Liver (tissue), 3 donors: ENCODE data around the gene CCNB2.

ENCODE experiments used
- FOXA1 ChIP-seq: IDR thresholded peaks from 2 replicates; pipeline ENCODE4 v1.6.1; 2016; ENCODE audit warnings: antibody characterized with exemption
- GABPA ChIP-seq, 2 donors: IDR thresholded peaks in 1 of 2; conservative IDR thresholded peaks in 1 of 2; 2 replicates each; pipeline ENCODE4 v1.6.1; 2016; ENCODE audit warnings: antibody characterized with exemption in 2 of 2, mild to moderate bottlenecking in 1 of 2, moderate library complexity in 1 of 2
- JUND ChIP-seq, 2 donors: IDR thresholded peaks; 2 replicates each; pipeline ENCODE4 v1.6.1; 2016; ENCODE audit warnings: antibody characterized with exemption in 2 of 2
- NR2F2 ChIP-seq: IDR thresholded peaks from 2 replicates; pipeline ENCODE4 v1.6.1; 2016; ENCODE audit warnings: antibody characterized with exemption
- RAD21 ChIP-seq, 2 donors: IDR thresholded peaks; 2 replicates each; pipeline ENCODE4 v1.6.1; 2016; ENCODE audit warnings: antibody characterized with exemption in 2 of 2, mild to moderate bottlenecking in 2 of 2
- RXRA ChIP-seq, 2 donors: IDR thresholded peaks; 2 replicates each; pipeline ENCODE4 v1.6.1; 2017 to 2018; ENCODE audit warnings: antibody characterized with exemption in 2 of 2, mild to moderate bottlenecking in 1 of 2
- SP1 ChIP-seq: IDR thresholded peaks from 2 replicates; pipeline ENCODE4 v1.6.1; 2018; ENCODE audit warnings: antibody characterized with exemption, mild to moderate bottlenecking
- TAF1 ChIP-seq: conservative IDR thresholded peaks from 2 replicates; pipeline ENCODE4 v1.6.1; 2016; ENCODE audit warnings: antibody characterized with exemption, mild to moderate bottlenecking
- YY1 ChIP-seq: IDR thresholded peaks from 2 replicates; pipeline ENCODE4 v1.6.1; 2016; ENCODE audit warnings: antibody characterized with exemption, mild to moderate bottlenecking
- TF ChIP-seq, protein P1 (sequence below): IDR thresholded peaks from 2 replicates; pipeline ENCODE4 v1.6.1; 2016; ENCODE audit warnings: antibody characterized with exemption
- TF ChIP-seq, protein P2 (sequence below): fragments of 150-350 bp; IDR thresholded peaks from 2 replicates; pipeline ENCODE4 v1.5.1; 2017; ENCODE audit warnings: improper control_type of control experiment, low read depth, low read length; ENCODE audit not compliant: missing input control
- TF ChIP-seq, protein P3 (sequence below): IDR thresholded peaks from 2 replicates; pipeline ENCODE4 v1.6.1; 2016; ENCODE audit warnings: antibody characterized with exemption
- TF ChIP-seq, protein P4 (sequence below): IDR thresholded peaks from 2 replicates; pipeline ENCODE4 v1.6.1; 2016; ENCODE audit warnings: antibody characterized with exemption
- TF ChIP-seq, protein P5 (sequence below): IDR thresholded peaks from 2 replicates; pipeline ENCODE4 v1.6.1; 2016; ENCODE audit warnings: antibody characterized with exemption, mild to moderate bottlenecking
- donor health status: healthy.
- donor health status: healthy.

DNA sequence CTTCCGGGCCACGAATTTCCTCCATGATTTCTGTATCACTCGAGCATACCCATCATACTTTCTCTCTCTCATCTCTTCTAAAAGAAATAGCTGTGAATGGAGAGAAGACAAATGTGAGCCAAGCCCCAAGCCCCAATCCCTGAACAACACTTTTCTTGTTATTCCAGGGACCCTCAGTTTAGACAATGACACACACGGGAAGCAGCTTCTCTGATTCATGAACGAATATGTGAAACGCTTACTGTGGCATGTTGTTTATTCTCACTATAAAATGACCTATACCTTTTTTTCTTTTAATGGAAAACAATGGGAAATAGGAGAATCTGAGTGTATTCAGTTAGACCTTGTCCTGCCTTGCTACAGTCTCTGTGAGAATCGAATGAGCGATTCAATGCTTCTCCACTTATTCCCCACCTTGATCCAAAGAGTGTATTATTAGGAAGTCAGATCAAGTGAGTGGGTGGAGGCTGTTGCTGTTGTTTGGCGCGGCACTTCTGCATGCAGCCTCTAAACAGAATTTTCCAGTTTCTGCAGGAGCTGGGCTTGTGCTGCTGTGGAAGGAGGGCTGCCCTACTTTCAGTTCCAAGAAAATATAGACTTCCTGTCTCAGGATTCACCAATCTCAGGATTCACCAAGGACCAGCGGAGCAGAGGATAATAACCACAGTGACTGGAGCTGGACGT lies 69.3 kb downstream of the CCNB2 start:
- TF ChIP-seq, protein P1, sequence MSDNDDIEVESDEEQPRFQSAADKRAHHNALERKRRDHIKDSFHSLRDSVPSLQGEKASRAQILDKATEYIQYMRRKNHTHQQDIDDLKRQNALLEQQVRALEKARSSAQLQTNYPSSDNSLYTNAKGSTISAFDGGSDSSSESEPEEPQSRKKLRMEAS, result no peak
- TF ChIP-seq, protein P2, sequence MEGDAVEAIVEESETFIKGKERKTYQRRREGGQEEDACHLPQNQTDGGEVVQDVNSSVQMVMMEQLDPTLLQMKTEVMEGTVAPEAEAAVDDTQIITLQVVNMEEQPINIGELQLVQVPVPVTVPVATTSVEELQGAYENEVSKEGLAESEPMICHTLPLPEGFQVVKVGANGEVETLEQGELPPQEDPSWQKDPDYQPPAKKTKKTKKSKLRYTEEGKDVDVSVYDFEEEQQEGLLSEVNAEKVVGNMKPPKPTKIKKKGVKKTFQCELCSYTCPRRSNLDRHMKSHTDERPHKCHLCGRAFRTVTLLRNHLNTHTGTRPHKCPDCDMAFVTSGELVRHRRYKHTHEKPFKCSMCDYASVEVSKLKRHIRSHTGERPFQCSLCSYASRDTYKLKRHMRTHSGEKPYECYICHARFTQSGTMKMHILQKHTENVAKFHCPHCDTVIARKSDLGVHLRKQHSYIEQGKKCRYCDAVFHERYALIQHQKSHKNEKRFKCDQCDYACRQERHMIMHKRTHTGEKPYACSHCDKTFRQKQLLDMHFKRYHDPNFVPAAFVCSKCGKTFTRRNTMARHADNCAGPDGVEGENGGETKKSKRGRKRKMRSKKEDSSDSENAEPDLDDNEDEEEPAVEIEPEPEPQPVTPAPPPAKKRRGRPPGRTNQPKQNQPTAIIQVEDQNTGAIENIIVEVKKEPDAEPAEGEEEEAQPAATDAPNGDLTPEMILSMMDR, result no peak
- no peak for TF ChIP-seq NR2F2
- TF ChIP-seq RAD21 (IDR thresholded peaks at IDR 0.05), result no peak
- no peak for TF ChIP-seq TAF1
- TF ChIP-seq GABPA (IDR thresholded peaks at IDR 0.05 in 1 of 2, conservative IDR thresholded peaks at IDR 0.05 in 1 of 2), result no peak
- no peak for TF ChIP-seq JUND (IDR thresholded peaks at IDR 0.05)
- TF ChIP-seq, protein P3, sequence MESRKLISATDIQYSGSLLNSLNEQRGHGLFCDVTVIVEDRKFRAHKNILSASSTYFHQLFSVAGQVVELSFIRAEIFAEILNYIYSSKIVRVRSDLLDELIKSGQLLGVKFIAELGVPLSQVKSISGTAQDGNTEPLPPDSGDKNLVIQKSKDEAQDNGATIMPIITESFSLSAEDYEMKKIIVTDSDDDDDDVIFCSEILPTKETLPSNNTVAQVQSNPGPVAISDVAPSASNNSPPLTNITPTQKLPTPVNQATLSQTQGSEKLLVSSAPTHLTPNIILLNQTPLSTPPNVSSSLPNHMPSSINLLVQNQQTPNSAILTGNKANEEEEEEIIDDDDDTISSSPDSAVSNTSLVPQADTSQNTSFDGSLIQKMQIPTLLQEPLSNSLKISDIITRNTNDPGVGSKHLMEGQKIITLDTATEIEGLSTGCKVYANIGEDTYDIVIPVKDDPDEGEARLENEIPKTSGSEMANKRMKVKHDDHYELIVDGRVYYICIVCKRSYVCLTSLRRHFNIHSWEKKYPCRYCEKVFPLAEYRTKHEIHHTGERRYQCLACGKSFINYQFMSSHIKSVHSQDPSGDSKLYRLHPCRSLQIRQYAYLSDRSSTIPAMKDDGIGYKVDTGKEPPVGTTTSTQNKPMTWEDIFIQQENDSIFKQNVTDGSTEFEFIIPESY, result no peak
- no peak for TF ChIP-seq FOXA1
- TF ChIP-seq, protein P4, sequence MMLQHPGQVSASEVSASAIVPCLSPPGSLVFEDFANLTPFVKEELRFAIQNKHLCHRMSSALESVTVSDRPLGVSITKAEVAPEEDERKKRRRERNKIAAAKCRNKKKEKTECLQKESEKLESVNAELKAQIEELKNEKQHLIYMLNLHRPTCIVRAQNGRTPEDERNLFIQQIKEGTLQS, result no peak
- no peak for TF ChIP-seq SP1
- no peak for TF ChIP-seq RXRA (IDR thresholded peaks at IDR 0.05)
- no peak for TF ChIP-seq YY1
- TF ChIP-seq, protein P5, sequence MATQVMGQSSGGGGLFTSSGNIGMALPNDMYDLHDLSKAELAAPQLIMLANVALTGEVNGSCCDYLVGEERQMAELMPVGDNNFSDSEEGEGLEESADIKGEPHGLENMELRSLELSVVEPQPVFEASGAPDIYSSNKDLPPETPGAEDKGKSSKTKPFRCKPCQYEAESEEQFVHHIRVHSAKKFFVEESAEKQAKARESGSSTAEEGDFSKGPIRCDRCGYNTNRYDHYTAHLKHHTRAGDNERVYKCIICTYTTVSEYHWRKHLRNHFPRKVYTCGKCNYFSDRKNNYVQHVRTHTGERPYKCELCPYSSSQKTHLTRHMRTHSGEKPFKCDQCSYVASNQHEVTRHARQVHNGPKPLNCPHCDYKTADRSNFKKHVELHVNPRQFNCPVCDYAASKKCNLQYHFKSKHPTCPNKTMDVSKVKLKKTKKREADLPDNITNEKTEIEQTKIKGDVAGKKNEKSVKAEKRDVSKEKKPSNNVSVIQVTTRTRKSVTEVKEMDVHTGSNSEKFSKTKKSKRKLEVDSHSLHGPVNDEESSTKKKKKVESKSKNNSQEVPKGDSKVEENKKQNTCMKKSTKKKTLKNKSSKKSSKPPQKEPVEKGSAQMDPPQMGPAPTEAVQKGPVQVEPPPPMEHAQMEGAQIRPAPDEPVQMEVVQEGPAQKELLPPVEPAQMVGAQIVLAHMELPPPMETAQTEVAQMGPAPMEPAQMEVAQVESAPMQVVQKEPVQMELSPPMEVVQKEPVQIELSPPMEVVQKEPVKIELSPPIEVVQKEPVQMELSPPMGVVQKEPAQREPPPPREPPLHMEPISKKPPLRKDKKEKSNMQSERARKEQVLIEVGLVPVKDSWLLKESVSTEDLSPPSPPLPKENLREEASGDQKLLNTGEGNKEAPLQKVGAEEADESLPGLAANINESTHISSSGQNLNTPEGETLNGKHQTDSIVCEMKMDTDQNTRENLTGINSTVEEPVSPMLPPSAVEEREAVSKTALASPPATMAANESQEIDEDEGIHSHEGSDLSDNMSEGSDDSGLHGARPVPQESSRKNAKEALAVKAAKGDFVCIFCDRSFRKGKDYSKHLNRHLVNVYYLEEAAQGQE, result no peak
